ENCODE measurements around the gene DOCK2. TPM values are rescaled to one million over a fixed set of nuclear protein-coding genes. Genes with fewer than 3 reads are reported as not detected.

Gene DOCK2
- total RNA-seq, 1 donor from 2014 or later, result 6.5 TPM

- Mint-ChIP-seq H3K4me1 (ENCODE audit: unreplicated experiment) (peaks cover 13% of the 10 kb centered on the region), H3K27me3 (ENCODE audit: unreplicated experiment) (peaks cover 3% of the 10 kb centered on the region), H3K36me3 (ENCODE audit: low read depth, unreplicated experiment) (no peaks in the 10 kb centered on the region), H3K4me3 (ENCODE audit: unreplicated experiment) (no peak overlapping the region), H3K27ac (ENCODE audit: unreplicated experiment) (no peak overlapping the region), H3K9me3 (ENCODE audit: unreplicated experiment) (no peaks in the 10 kb centered on the region)
- TF ChIP-seq, protein P1, sequence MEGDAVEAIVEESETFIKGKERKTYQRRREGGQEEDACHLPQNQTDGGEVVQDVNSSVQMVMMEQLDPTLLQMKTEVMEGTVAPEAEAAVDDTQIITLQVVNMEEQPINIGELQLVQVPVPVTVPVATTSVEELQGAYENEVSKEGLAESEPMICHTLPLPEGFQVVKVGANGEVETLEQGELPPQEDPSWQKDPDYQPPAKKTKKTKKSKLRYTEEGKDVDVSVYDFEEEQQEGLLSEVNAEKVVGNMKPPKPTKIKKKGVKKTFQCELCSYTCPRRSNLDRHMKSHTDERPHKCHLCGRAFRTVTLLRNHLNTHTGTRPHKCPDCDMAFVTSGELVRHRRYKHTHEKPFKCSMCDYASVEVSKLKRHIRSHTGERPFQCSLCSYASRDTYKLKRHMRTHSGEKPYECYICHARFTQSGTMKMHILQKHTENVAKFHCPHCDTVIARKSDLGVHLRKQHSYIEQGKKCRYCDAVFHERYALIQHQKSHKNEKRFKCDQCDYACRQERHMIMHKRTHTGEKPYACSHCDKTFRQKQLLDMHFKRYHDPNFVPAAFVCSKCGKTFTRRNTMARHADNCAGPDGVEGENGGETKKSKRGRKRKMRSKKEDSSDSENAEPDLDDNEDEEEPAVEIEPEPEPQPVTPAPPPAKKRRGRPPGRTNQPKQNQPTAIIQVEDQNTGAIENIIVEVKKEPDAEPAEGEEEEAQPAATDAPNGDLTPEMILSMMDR (IDR thresholded peaks at IDR 0.05; ENCODE audit: unreplicated experiment), result no peak
- no peak for DNase-seq (ENCODE audit: low spot score)
These were observed 57.1 kb downstream of the DOCK2 start for GRCh38 chr5:169694091-169694625.

GRCh38 chr5:169695025-169695625 lies 58.0 kb downstream of the DOCK2 start:
- Mint-ChIP-seq H3K4me1 (ENCODE audit: unreplicated experiment) (peaks cover 12% of the 10 kb centered on the region), H3K4me3 (ENCODE audit: unreplicated experiment) (no peak overlapping the region), H3K27ac (ENCODE audit: unreplicated experiment) (no peak overlapping the region), H3K36me3 (ENCODE audit: low read depth, unreplicated experiment) (no peaks in the 10 kb centered on the region), H3K27me3 (ENCODE audit: unreplicated experiment) (peaks cover 3% of the 10 kb centered on the region), H3K9me3 (ENCODE audit: unreplicated experiment) (no peaks in the 10 kb centered on the region)
- no peak for DNase-seq (ENCODE audit: low spot score)
- TF ChIP-seq, protein P1 (IDR thresholded peaks at IDR 0.05; ENCODE audit: unreplicated experiment), result no peak

DNA sequence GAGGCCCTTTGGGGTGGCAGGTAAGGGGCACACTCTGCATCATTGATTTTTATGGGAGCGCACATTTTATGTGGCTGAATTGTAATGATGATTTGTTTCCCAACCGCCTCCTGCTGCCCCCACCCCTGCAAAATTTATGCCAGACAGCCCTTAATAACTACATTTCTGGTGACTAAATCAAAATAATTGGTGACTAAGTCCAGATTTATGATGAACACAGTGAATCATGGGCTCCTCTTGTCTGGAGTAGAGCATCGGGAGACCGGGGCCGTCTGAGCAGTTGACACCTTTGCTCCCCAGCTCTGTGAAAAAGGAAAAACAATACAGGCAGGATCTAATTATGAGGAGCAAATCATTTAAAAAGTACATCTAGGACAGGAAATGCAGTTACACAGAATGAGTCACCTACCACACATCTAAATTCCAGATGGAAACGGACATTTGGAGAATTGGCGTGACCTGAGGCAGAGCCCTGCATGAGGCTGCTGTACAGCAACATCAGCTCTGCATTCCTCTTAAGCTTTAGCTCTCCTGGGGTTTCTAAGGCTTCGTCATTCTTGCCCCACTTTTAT lies 58.9 kb downstream of the DOCK2 start:
- no peaks in the 10 kb centered on the region for H3K9me3 Mint-ChIP-seq (ENCODE audit: unreplicated experiment)
- H3K27me3 Mint-ChIP-seq (ENCODE audit: unreplicated experiment), result peaks cover 3% of the 10 kb centered on the region
- H3K4me3 Mint-ChIP-seq (ENCODE audit: unreplicated experiment), result no peak overlapping the region
- no peak overlapping the region for H3K27ac Mint-ChIP-seq (ENCODE audit: unreplicated experiment)
- peaks cover 12% of the 10 kb centered on the region for H3K4me1 Mint-ChIP-seq (ENCODE audit: unreplicated experiment)
- no peaks in the 10 kb centered on the region for H3K36me3 Mint-ChIP-seq (ENCODE audit: low read depth, unreplicated experiment)
- no peak for DNase-seq (ENCODE audit: low spot score)
- TF ChIP-seq, protein P1 (IDR thresholded peaks at IDR 0.05; ENCODE audit: unreplicated experiment), result no peak

- Mint-ChIP-seq H3K27me3 (ENCODE audit: unreplicated experiment) (peaks cover 3% of the 10 kb centered on the region), H3K36me3 (ENCODE audit: low read depth, unreplicated experiment) (no peaks in the 10 kb centered on the region), H3K4me1 (ENCODE audit: unreplicated experiment) (peaks cover 12% of the 10 kb centered on the region), H3K9me3 (ENCODE audit: unreplicated experiment) (no peaks in the 10 kb centered on the region), H3K4me3 (ENCODE audit: unreplicated experiment) (no peak overlapping the region), H3K27ac (ENCODE audit: unreplicated experiment) (no peak overlapping the region)
- no peak for DNase-seq (ENCODE audit: low spot score)
- TF ChIP-seq, protein P1 (IDR thresholded peaks at IDR 0.05; ENCODE audit: unreplicated experiment), result no peak
These were observed 59.8 kb downstream of the DOCK2 start for GRCh38 chr5:169696621-169697510.

Data from endothelial cell (in vitro differentiated cells).